ENCODE data around the gene SP140L. TPM values are rescaled to one million over a fixed set of nuclear protein-coding genes. Genes with fewer than 3 reads are reported as not detected.
"Not testable (repeated sequence)": the region's sequence is repeated elsewhere in the genome, so short reads cannot be mapped to it uniquely, and the experiment has no call there.

SP140L gene
- total and polyA plus RNA-seq, 4 donors = 2.9 to 8.0 (median 3.9) TPM

DNA sequence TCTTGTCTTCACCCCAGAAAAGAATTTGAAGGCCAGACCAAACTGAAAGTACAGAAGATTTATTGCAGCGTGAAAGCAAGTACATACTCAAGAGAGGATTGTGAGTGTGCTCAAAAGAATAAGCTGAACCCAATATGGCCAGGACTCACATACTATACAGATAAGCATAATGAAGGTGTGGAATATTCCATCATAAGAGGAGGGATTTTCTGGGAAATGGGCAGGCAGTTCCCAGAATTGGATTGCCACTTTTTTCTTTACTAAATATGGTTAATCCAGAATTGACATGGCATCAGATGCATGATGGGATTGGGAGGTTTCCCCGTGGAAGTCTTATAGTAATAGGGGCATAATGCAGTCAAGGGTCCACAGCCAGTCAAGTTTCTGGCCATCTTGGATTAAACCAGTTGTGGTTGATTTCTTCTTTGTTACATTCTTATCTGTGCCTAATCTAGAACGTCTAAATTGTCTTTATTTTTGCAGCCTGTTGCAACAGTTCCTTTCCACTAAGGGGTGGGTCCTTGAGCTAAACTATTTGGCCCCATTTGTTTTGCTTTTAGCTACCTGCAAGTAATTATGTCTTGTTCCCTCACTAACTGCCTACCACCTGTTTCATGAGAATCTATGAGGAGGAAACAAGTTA lies 9.0 kb downstream of the SP140L start:
- H3K4me1 ChIP-seq (ENCODE audit: control insufficient read depth, insufficient read depth, low read length) = no peaks in the 10 kb centered on the region
- DNase-seq (ENCODE audit: low read depth in 4 of 6, low spot score in 6 of 6) = no peak
- no peaks in the 10 kb centered on the region for H3K36me3 ChIP-seq (ENCODE audit: control insufficient read depth, insufficient read depth, low read length)
- no peak overlapping the region for H3K27ac ChIP-seq (ENCODE audit: low read depth, low read length)
- no peak overlapping the region for H3K4me3 ChIP-seq (ENCODE audit: low read depth, low read length)
- no peaks in the 10 kb centered on the region for H3K9me3 ChIP-seq (ENCODE audit: control insufficient read depth, insufficient read depth, low read length)
- H3K27me3 ChIP-seq (ENCODE audit: control insufficient read depth, insufficient read depth, low read length) = no peaks in the 10 kb centered on the region
- 80% methylated on average over 1 of the region's 3 CpGs for WGBS (ENCODE audit: insufficient coverage)

DNA sequence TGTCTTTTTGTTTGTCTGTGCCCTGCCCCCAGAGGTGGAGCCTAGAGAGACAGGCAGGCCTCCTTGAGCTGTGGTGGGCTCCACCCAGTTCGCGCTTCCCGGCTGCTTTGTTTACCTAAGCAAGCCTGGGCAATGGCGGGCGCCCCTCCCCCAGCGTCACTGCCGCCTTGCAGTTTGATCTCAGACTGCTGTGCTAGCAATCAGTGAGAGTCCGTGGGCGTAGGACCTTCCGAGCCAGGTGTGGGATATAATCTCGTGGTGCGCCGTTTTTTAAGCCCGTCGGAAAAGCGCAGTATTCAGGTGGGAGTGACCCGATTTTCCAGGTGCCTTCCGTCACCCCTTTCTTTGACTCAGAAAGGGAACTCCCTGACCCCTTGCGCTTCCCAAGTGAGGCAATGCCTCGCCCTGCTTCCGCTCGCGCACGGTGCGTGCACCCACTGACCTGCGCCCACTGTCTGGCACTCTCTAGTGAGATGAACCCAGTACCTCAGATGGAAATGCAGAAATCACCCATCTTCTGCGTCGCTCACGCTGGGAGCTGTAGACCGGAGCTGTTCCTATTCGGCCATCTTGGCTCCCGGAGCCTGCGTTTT lies 15.0 kb downstream of the SP140L start:
- not testable (repeated sequence) for H3K36me3 ChIP-seq (ENCODE audit: control insufficient read depth, insufficient read depth, low read length); H3K4me1 ChIP-seq (ENCODE audit: control insufficient read depth, insufficient read depth, low read length); H3K9me3 ChIP-seq (ENCODE audit: control insufficient read depth, insufficient read depth, low read length); H3K4me3 ChIP-seq (ENCODE audit: low read depth, low read length); DNase-seq (ENCODE audit: low read depth in 4 of 6, low spot score in 6 of 6); H3K27ac ChIP-seq (ENCODE audit: low read depth, low read length); H3K27me3 ChIP-seq (ENCODE audit: control insufficient read depth, insufficient read depth, low read length)
- WGBS (ENCODE audit: insufficient coverage) = no CpG with 5 or more reads among the region's 33 CpGs

DNA sequence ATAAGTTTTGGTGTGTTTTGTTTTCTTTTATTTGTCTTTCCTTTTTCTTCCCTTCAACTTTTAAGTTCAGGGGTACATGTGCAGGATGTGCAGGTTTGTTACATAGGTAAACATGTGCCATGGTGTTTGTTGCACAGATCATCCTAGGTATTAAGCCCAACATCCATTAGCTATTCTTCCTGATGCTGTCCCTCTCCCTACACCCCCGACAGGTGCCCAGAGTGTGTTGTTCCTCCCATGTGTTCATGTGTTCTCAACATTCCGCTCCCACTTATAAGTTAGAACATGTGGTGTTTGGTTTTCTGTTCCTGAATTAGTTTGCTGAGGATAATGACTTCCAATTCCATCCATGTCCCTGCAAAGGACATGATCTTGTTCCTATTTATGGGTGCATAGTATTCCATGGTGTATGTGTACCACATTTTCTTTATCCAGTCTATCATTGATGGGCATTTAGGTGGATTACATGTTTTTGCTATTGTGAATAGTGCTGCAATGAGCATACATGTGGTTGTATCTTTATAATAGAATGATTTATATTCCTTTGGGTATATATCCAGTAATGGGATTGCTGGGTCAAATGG lies 16.1 kb downstream of the SP140L start:
- no CpG with 5 or more reads among the region's 2 CpGs for WGBS (ENCODE audit: insufficient coverage)

DNA sequence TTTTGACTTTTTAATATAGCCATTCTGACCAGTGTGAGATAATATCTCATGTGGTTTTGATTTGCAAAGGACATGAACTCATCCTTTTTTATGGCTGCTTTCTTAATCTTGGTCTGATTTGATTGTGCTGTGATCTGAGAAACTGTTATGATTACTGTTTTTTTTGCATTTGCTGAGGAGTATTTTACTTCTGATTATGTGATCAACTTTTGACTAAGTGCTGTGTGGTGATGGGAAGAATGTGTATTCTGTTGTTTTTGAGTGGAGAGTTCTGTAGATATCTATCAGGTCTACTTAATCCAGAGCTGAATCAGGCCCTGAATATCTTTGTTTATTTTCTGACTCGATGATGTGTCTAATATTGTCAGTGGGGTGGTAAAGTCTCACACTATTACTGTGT lies 16.8 kb downstream of the SP140L start:
- Histone ChIP-seq H3K4me1 (ENCODE audit: control insufficient read depth, insufficient read depth, low read length) (no peaks in the 10 kb centered on the region), H3K27me3 (ENCODE audit: control insufficient read depth, insufficient read depth, low read length) (no peaks in the 10 kb centered on the region), H3K27ac (ENCODE audit: low read depth, low read length) (no peak overlapping the region), H3K9me3 (ENCODE audit: control insufficient read depth, insufficient read depth, low read length) (no peaks in the 10 kb centered on the region), H3K4me3 (ENCODE audit: low read depth, low read length) (no peak overlapping the region), H3K36me3 (ENCODE audit: control insufficient read depth, insufficient read depth, low read length) (no peaks in the 10 kb centered on the region)
- no peak for DNase-seq (ENCODE audit: low read depth in 4 of 6, low spot score in 6 of 6)
- WGBS (ENCODE audit: insufficient coverage) = no CpG with 5 or more reads among the region's 1 CpG

More for the DNA sequence above, 16.1 kb downstream of the SP140L start:
- DNase-seq (ENCODE audit: low read depth in 4 of 6, low spot score in 6 of 6); H3K4me1 ChIP-seq (ENCODE audit: control insufficient read depth, insufficient read depth, low read length); H3K36me3 ChIP-seq (ENCODE audit: control insufficient read depth, insufficient read depth, low read length); H3K27ac ChIP-seq (ENCODE audit: low read depth, low read length); H3K9me3 ChIP-seq (ENCODE audit: control insufficient read depth, insufficient read depth, low read length); H3K27me3 ChIP-seq (ENCODE audit: control insufficient read depth, insufficient read depth, low read length); H3K4me3 ChIP-seq (ENCODE audit: low read depth, low read length): not testable (repeated sequence)

DNA sequence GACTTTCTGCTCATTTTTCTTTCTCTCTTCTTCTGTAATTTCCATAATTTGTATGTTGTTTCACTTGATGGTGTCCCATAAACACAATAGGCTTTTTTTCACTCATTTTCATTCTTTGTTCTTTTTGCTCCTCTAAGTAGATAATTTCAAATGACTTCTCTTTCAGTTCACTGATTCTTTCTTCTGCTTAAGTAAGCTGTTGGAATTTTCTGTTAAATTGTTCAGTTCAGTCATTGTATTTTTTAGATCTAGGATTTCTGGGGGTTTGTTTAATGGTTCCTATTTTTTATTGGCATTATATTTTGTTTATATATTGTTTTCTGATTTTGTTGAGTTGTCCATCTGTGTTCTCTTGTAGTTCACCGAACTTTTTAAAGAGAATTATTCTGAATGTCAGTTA lies 19.5 kb downstream of the SP140L start:
- Histone ChIP-seq H3K9me3 (ENCODE audit: control insufficient read depth, insufficient read depth, low read length) (no peaks in the 10 kb centered on the region), H3K36me3 (ENCODE audit: control insufficient read depth, insufficient read depth, low read length) (no peaks in the 10 kb centered on the region), H3K27me3 (ENCODE audit: control insufficient read depth, insufficient read depth, low read length) (no peaks in the 10 kb centered on the region), H3K4me3 (ENCODE audit: low read depth, low read length) (no peak overlapping the region), H3K4me1 (ENCODE audit: control insufficient read depth, insufficient read depth, low read length) (no peaks in the 10 kb centered on the region), H3K27ac (ENCODE audit: low read depth, low read length) (no peak overlapping the region)
- DNase-seq (ENCODE audit: low read depth in 4 of 6, low spot score in 6 of 6) = no peak
- no CpG with 5 or more reads among the region's 1 CpG for WGBS (ENCODE audit: insufficient coverage)

DNA sequence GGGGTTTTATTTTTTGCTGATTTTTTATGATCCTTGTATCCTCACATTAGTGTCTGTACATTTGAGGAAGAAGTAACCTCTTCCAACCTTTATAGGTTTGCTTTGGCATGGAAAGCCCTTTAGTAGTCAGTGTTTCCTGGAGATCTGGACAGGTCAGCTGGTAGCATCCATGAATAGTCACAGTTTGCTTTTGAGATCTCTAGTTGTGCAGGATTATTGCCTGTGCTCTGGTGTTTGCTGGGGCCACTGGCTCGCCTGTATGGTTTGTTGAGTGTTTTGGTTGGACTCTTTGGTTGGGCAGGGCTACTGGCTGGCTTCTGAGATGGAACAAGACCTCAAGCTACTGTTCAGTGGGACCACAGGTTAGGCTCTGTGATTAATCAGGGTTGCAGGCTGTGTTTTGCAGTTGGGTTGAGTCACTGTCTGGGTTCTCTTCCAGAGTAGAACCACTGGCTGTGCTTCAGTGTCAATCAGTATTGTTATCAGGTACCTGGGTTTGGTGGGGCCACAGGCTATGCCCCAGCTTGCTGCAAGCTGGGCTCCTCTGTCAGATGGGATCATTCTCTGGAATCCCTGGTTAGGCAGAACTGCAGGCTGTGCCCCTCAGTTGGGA lies 20.0 kb downstream of the SP140L start:
- H3K4me3 ChIP-seq (ENCODE audit: low read depth, low read length) = no peak overlapping the region

DNA sequence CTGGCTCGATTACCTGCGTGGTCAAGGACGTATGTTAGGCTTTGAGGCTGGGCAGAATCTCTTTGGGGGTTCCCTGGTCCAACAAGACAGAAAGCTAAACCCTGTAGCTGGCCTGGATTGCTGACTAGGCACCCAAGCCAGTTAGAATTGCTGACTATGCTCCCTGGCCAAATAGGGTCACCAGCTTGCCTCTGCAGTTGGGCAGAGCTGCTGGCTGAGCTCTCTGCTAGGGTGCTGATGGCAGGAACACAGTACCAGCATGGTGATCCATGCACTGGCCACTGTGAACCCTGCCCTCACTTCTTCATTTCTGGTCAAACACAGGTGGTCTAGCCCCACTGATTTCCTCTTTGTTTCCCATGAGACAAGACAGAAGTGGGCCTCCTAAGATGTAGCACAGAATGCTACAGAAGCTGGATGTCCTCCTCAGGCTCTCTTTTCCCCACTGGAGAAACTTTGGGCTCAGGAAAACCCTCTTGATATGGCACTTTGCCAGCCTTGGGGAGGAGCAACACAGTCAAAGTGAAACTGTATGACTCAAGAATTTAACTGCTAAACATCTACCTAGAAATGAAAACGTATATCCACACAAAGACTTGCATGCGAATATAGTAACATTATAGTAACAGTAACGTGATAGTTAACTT lies 20.8 kb downstream of the SP140L start:
- no peak overlapping the region for H3K4me3 ChIP-seq (ENCODE audit: low read depth, low read length)
- no peaks in the 10 kb centered on the region for H3K9me3 ChIP-seq (ENCODE audit: control insufficient read depth, insufficient read depth, low read length)
- WGBS (ENCODE audit: insufficient coverage) = 95% methylated on average over 3 of the region's 6 CpGs
- H3K27ac ChIP-seq (ENCODE audit: low read depth, low read length) = no peak overlapping the region
- no peak for DNase-seq (ENCODE audit: low read depth in 4 of 6, low spot score in 6 of 6)
- no peaks in the 10 kb centered on the region for H3K4me1 ChIP-seq (ENCODE audit: control insufficient read depth, insufficient read depth, low read length)
- H3K36me3 ChIP-seq (ENCODE audit: control insufficient read depth, insufficient read depth, low read length) = no peaks in the 10 kb centered on the region
- no peaks in the 10 kb centered on the region for H3K27me3 ChIP-seq (ENCODE audit: control insufficient read depth, insufficient read depth, low read length)

More for the DNA sequence above, 20.0 kb downstream of the SP140L start:
- DNase-seq (ENCODE audit: low read depth in 4 of 6, low spot score in 6 of 6) = no peak
- no peaks in the 10 kb centered on the region for H3K9me3 ChIP-seq (ENCODE audit: control insufficient read depth, insufficient read depth, low read length)
- 67% methylated on average over 1 of the region's 1 CpG for WGBS (ENCODE audit: insufficient coverage)
- no peaks in the 10 kb centered on the region for H3K27me3 ChIP-seq (ENCODE audit: control insufficient read depth, insufficient read depth, low read length)
- H3K36me3 ChIP-seq (ENCODE audit: control insufficient read depth, insufficient read depth, low read length) = no peaks in the 10 kb centered on the region
- no peaks in the 10 kb centered on the region for H3K4me1 ChIP-seq (ENCODE audit: control insufficient read depth, insufficient read depth, low read length)
- no peak overlapping the region for H3K27ac ChIP-seq (ENCODE audit: low read depth, low read length)

DNA sequence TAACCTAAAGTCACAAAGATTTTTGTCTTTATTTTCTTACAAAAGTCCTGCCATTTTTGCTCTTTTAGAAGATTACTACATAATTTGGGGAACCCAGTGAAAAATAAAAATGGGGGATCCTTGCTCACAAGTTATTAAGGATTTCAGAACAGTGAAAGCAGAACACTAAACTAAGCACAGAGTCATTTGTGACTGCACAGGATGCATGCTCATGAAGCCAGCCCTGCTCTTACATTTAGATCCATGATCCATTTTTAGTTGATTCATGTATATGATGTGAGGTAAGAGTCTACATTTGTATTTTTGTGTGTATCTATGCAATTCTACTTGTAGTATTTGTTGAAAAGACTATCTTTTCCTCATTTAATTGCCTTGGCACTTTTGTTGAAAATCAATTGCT lies 21.8 kb downstream of the SP140L start:
- no peaks in the 10 kb centered on the region for H3K36me3 ChIP-seq (ENCODE audit: control insufficient read depth, insufficient read depth, low read length)
- H3K27me3 ChIP-seq (ENCODE audit: control insufficient read depth, insufficient read depth, low read length) = no peaks in the 10 kb centered on the region
- no peak overlapping the region for H3K4me3 ChIP-seq (ENCODE audit: low read depth, low read length)
- H3K4me1 ChIP-seq (ENCODE audit: control insufficient read depth, insufficient read depth, low read length) = no peaks in the 10 kb centered on the region
- H3K27ac ChIP-seq (ENCODE audit: low read depth, low read length) = no peak overlapping the region
- H3K9me3 ChIP-seq (ENCODE audit: control insufficient read depth, insufficient read depth, low read length) = no peaks in the 10 kb centered on the region
- DNase-seq (ENCODE audit: low read depth in 4 of 6, low spot score in 6 of 6) = no peak

DNA sequence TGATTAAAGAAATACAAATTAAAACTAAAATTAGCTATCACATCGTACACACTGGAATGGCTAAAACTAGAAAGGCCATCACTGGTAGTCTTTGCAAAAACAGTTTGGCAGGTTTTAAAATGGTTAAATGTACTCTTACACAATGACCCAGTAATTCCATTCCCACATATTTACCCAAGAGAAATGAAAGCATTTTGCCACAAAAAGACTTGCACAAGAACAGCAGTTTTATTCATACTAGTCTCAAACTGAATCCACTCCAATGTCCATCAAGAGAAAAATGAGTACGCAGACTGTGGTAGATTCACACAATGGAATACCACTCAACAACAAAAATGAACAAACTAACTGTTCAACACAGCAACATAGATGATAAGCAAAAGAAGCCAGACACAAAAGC lies 29.1 kb downstream of the SP140L start:
- no peak for DNase-seq (ENCODE audit: low read depth in 4 of 6, low spot score in 6 of 6)
- no CpG with 5 or more reads among the region's 2 CpGs for WGBS (ENCODE audit: insufficient coverage)
- Histone ChIP-seq H3K27ac (ENCODE audit: low read depth, low read length) (no peak overlapping the region), H3K27me3 (ENCODE audit: control insufficient read depth, insufficient read depth, low read length) (no peaks in the 10 kb centered on the region), H3K9me3 (ENCODE audit: control insufficient read depth, insufficient read depth, low read length) (no peaks in the 10 kb centered on the region), H3K4me3 (ENCODE audit: low read depth, low read length) (no peak overlapping the region), H3K36me3 (ENCODE audit: control insufficient read depth, insufficient read depth, low read length) (no peaks in the 10 kb centered on the region), H3K4me1 (ENCODE audit: control insufficient read depth, insufficient read depth, low read length) (no peaks in the 10 kb centered on the region)
